NOMO-1 (cell line): ENCODE data around the gene KRTAP5-6.

Source experiments
- DNase-seq, 2 experiments: peaks; one replicate each; lab custom pipeline; 2025; ENCODE audit not compliant: unreplicated experiment in 2 of 2; lab: John Stamatoyannopoulos, UW

Gene KRTAP5-6

DNA sequence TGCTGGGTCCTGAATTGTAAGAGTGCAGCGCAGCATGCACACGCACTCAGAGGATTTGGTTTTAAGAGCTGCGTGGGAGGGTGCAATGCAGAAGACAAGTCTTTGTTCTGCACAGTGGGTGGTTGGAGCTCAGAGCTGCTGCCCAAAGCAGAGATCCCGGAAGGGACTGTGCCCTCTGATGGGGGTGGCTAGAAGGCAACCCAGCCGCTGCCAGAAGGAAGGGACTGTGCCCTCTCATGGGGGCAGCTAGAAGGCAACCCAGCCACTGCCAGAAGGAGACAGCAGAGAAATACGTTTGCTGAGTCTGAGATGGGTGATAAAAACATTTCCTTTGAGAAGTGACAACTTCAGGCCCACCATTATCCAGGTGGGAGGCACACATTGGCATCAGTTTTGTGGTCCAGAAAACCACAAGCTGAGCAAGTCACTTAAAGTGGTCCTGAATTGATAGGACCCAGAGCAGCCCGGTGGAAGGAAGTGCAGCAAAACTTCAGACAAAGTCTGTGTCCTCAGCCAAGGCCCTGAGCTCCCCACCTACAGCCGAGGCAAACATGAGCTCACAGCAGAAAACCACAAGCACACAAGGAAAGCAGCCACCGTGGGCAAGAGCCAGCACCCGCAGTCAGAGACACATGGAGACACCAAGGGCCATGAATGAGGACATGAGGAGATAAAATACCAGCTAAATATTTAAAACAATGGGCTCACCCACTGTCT, 4.3 kb downstream of the KRTAP5-6 start:
- DNase-seq, result no peak

GRCh38 chr11:1702506-1702905, 5.5 kb downstream of the KRTAP5-6 start:
- no peak for DNase-seq

DNA sequence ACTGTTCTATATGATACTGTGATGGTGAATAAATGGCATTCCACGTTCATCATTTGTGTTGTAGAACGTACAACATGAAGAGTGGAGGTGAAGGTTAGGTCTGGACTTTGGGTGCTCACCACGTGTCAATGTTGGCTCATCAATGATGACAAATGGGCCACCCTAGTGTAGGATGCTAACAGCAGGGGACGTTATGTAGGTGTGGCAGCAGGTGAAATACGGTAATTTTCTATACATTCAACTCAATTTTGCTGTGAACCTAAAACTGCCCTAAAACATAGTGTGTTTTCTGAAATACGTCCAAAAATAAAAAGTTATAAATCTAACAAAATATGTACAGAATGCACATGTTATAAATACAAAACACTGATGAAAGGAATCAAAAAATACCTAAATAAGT, 6.2 kb downstream of the KRTAP5-6 start:
- no peak for DNase-seq

GRCh38 chr11:1705126-1706052, 8.4 kb downstream of the KRTAP5-6 start:
- no peak for DNase-seq

DNA sequence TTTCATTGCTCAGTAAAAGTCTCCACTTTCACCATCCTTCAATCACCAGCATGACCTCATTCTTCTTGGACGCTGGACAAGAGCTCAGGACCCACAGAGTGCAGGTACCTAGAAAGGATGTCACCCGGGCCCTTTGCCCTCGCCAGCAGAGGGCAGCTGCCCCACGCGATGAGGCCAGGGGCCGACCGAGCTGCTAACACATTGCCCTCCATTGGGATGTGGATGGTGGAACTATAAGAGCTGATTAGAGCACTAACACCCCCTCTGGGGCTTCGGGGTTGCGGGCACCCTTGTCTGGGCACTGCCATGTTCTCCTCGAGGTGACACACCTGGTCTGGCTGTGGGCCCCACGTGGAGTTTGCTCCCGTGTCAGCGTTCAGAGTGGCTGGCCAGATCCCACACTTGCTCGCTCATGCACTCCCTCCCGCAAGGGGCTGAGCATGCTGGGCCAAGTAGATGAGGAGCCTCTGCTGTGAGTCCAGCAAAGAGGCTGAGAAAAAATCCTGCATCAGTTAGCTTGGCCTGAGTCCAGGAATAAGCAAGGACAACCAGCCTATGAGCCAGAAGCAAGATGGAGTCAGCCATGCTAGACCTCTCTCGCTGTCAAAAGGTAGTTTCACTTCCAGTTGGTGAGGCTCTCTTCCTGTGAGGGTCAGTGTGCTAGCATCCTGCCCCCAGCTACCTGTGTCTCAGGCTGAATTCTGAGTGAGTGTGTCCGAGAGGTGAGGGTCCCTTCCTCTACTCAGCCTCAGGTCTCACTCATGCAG, 9.8 kb downstream of the KRTAP5-6 start:
- DNase-seq, result peak; percentile 37 to 46

DNA sequence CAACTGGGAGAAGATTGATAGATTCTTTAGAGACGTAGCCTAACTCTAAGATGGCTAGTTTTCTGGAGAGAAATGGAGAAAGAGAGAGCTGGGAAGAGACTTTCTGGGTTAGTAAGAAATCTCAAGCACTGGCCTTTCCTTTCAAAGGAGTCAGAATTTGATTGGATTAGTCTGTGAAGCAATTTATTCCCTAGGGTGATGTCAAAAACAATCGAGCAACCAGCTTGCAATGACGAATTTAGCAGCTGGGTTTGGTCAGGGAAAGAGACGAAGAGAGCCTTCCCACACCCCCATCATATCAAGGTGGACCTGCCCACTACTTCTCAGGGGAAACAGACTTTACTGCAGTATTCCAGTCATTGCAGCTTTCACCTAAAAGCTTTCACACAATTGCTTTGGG, 10.8 kb downstream of the KRTAP5-6 start:
- DNase-seq, result no peak

GRCh38 chr11:1708716-1709115, 11.7 kb downstream of the KRTAP5-6 start:
- DNase-seq, result no peak

GRCh38 chr11:1714908-1715885, 18.2 kb downstream of the KRTAP5-6 start:
- no peak for DNase-seq

DNA sequence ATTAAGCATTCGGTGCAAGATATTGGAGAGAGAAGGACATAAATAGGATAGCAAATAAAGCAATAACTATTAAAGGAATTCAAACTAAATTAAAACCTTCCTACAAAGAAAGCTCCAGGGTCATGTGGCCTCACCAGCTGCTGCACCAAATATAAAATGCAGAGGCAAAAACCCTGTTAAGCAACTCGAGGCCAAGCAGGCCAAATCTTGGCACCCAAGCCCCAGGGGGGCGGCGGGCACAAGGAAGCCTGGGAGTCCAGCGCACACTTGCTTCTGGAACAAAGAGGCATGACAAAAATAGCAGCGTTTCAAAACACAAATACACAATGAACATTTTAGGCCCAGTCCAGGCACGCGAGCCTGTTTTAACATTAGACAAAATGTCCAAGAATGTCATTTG, 20.8 kb downstream of the KRTAP5-6 start:
- no peak for DNase-seq

DNA sequence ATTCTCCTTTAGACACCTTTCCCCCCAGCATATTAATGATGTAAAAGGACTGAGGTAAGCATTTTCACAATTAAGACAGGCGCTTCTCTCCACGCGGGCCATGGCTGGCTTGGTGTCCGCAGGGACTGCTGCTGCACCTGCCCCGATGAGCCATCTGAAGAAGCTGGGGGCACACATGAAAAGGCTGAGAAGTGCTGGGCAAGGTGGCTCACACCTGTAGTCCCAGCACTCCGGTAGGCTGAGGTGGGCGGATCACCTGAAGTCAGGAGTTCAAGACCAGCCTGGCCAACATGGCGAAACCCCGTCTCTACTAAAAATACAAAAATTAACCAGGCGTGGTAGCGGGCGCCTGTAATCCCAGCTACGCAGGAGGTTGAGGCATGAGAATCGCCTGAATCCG, 21.3 kb downstream of the KRTAP5-6 start:
- no peak for DNase-seq

- no peak for DNase-seq
Measured at GRCh38 chr11:1719781-1720180, 22.8 kb downstream of the KRTAP5-6 start.

GRCh38 chr11:1727096-1727690, 30.2 kb downstream of the KRTAP5-6 start:
- DNase-seq, result no peak

DNA sequence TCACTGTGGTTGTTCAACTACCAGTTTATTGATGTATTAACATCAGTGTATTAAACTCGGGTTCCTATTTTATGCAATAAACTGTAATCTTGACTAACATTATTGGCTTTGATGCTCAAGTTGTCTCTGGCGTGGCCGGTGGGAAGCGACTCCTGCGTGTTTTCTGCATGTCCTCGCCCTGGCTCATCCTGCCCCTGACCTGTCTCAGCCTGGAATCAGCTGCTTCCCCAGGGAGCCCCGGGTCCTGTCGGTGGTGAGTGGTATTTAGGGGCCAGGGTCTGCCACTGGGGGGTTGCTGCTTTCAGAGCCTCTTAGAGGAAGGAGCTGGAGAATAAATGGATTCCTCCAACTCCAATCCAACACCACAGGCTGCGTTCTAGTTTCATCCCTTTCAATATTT, 30.9 kb downstream of the KRTAP5-6 start:
- no peak for DNase-seq

DNA sequence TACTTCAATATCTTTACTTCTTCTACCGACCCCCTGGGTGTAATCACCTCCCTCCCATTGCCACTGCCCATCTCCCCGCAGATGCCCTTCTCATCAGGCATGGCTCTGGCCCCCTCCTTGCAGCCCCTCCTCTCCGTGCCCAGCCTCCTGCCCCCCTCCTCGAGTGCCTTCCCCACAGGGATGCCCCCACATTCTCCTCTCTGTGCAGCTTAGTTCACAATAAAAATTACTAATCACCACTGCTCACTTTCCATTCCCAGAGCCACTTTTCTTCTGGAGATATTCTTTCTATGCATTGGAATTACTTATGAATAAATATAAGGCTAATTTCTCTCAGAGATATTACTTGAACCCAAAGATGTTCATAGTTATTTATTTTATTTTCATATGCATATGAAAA, 31.3 kb downstream of the KRTAP5-6 start:
- DNase-seq, result no peak

DNA sequence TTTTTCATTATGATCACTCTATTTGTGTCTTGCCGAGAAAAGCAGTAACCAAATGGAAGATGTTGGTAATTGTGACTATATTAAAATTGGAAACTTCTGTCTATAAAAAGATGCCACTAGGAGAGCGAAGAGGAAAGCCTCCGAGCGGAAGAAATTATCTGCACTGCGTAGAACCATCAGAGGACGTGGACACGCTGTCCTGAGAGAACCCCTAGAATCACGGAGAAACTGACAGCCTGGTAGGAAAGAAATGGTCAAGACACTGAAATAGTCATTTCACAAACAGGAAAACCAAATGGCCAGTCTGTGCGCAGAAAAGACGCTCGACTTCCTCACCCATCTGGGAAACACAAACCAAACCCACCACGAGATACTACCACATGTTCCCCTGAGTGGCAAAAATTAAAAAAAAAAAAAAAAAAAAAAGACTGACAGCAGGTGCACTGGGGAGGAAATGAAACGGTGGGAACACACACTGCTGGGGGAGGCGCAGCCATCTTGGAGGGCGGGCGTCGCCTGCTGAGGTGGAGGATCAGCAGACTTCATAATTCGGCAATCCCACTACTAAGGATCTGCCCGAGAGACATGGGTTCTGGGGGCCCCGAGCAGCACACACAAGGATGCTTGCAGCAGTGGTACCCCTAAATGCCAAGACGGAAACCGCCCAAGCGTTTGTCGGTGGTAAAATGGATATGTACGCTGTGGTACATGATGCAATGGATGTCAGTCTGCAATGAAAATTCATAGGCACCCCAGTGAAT, 32.1 kb downstream of the KRTAP5-6 start:
- peak; percentile 45 for DNase-seq

- no peak for DNase-seq
Measured at GRCh38 chr11:1729692-1730011, 32.7 kb downstream of the KRTAP5-6 start.

- no peak for DNase-seq
Measured at GRCh38 chr11:1730059-1730629, 33.1 kb downstream of the KRTAP5-6 start.

DNA sequence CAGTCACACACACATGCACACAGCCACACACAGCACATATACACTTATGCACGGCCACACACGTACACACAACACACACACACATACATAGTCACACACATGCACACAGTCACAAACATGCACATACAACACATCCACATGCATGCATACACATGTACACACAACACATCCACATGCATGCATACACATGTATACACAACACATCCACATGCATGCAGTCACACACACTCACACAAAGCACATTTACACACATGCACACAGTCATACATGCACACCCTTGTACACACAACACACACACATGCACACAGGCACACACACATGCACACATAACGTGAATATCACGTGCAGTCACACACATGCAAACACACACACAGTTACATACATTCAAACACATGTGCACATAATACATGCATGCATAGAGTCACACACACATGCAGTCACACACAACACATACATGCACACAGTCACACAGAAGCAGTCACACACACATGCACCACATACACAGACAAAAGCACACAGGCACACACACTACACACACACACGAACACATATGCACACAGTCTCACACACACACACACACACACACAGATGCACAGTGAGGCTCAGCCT, 34.6 kb downstream of the KRTAP5-6 start:
- no peak for DNase-seq
